ENCODE measurements around the gene CFAP20. TPM values are rescaled to one million over a fixed set of nuclear protein-coding genes. Genes with fewer than 3 reads are reported as not detected.

Gene CFAP20
- total RNA-seq, 1 experiment from 2014 or later = 60.4 TPM

DNA sequence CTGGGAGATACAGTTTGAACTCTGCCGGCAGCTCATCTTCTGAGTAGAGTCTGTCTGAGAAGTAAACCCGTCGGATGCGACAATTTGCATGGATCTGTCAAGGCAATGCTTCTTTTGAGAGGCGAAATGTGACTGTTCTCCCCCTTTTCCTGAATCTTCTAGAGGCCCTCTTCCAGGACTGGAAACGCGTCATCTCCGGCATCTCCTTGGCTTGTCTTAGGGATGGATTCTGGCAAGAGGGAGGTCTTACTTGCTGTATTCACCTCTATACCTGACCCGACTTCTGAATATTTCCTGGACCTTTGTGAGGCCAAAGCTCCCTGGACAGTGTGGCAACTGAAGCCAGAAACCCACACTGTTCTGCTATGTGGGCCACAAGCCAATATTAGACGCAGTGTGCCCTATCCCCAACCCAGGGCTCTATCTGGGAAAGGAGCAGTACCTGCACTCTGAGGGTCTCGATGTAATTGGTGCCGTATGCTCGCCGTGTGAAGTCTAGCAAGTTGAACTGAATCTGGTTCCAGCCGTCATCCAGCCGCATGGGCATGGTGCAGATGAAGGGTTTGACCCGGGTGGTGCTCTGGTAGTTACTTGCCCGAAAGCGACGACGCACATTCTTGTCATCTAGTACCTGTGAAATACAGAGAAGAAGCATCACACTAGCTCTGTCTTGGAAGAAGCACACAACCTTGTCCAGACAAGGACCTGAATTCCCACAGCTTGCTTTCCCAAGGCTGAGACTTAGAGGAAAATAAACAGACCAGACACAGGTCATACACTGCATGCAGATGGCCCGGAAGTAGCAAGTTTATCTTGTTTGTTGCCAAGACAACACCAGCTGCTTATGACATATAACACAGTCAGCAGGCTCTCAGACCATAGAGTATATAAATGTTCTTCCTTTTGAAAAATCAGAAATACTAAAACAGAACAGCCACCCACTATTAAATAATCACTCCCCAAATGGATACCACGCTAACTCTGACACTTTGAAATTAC, 14.1 kb downstream of the CFAP20 start:
- H3K9me3 Mint-ChIP-seq = peaks cover 0 to 2% of the 10 kb centered on the region in 2 experiments; a peak in 1 of 5 replicates
- H3K23ac ChIP-seq (ENCODE audit: insufficient read length, low read depth, low read length) = no peak overlapping the region
- DNase-seq = no peak
- H3K79me1 ChIP-seq (ENCODE audit: insufficient read depth, low read depth, low read length, poor library complexity, severe bottlenecking) = peaks cover 9% of the 10 kb centered on the region
- H4K20me1 ChIP-seq (ENCODE audit: control insufficient read depth, insufficient read depth, insufficient read length) = no peaks in the 10 kb centered on the region
- H3K36me3 Mint-ChIP-seq (ENCODE audit: insufficient read depth in 1 of 3, low read depth in 3 of 3) = peaks cover 31 to 47% (median 44%) of the 10 kb centered on the region in 3 experiments
- H2BK12ac ChIP-seq (ENCODE audit: insufficient read length, low read depth, low read length) = no peak overlapping the region
- H2BK5ac ChIP-seq (ENCODE audit: insufficient read length, low read length) = no peak overlapping the region
- no peak overlapping the region for H3K4me2 ChIP-seq (ENCODE audit: insufficient read depth, insufficient read length, low read length)
- TF ChIP-seq, protein P1, sequence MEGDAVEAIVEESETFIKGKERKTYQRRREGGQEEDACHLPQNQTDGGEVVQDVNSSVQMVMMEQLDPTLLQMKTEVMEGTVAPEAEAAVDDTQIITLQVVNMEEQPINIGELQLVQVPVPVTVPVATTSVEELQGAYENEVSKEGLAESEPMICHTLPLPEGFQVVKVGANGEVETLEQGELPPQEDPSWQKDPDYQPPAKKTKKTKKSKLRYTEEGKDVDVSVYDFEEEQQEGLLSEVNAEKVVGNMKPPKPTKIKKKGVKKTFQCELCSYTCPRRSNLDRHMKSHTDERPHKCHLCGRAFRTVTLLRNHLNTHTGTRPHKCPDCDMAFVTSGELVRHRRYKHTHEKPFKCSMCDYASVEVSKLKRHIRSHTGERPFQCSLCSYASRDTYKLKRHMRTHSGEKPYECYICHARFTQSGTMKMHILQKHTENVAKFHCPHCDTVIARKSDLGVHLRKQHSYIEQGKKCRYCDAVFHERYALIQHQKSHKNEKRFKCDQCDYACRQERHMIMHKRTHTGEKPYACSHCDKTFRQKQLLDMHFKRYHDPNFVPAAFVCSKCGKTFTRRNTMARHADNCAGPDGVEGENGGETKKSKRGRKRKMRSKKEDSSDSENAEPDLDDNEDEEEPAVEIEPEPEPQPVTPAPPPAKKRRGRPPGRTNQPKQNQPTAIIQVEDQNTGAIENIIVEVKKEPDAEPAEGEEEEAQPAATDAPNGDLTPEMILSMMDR (conservative IDR thresholded peaks at IDR 0.05) = no peak
- H3K4ac ChIP-seq (ENCODE audit: low read depth, low read length) = no peak overlapping the region
- no peaks in the 10 kb centered on the region for H3K27me3 Mint-ChIP-seq (ENCODE audit: low read depth)
- H3K23me2 ChIP-seq (ENCODE audit: insufficient read length, low read depth, low read length, poor library complexity, severe bottlenecking) = no peaks in the 10 kb centered on the region
- H3T11ph ChIP-seq (ENCODE audit: low read length) = no peak overlapping the region
- no peaks in the 10 kb centered on the region for H3K27me3 ChIP-seq (ENCODE audit: insufficient read depth, low read length)
- H3K27ac ChIP-seq (ENCODE audit: insufficient read length, low read depth, low read length) = no peak overlapping the region
- H3K4me3 Mint-ChIP-seq = no peak overlapping the region
- no peak overlapping the region for H3K27ac Mint-ChIP-seq
- H3K56ac ChIP-seq (ENCODE audit: insufficient read length, low read depth, low read length) = no peak overlapping the region
- H3K4me1 Mint-ChIP-seq = peaks cover 12 to 13% of the 10 kb centered on the region in 2 experiments
- no peak overlapping the region for H2BK15ac ChIP-seq (ENCODE audit: low read depth, low read length)
- H3K14ac ChIP-seq (ENCODE audit: insufficient read depth, low read length) = no peak overlapping the region
- H2AK5ac ChIP-seq (ENCODE audit: insufficient read length, low read length) = no peak overlapping the region
- H2AFZ ChIP-seq (ENCODE audit: low read length) = no peak overlapping the region
- H4K8ac ChIP-seq (replicated peaks; ENCODE audit: insufficient read length, low read depth, low read length) = no peak overlapping the region
- no peak overlapping the region for H3K18ac ChIP-seq (ENCODE audit: insufficient read length, low read depth, low read length)
- H3K4me1 ChIP-seq (ENCODE audit: insufficient read depth, low read length) = peaks cover 5% of the 10 kb centered on the region; the same call in 1 of the 2 replicates
- no peak overlapping the region for H4K91ac ChIP-seq (ENCODE audit: insufficient read length, low read depth, low read length)
- H4K5ac ChIP-seq (ENCODE audit: insufficient read length, low read depth, low read length) = no peak overlapping the region
- H3K9me3 ChIP-seq (ENCODE audit: control insufficient read depth, low read depth, low read length) = no peaks in the 10 kb centered on the region
- no CpG with 5 or more reads among the region's 23 CpGs for WGBS (ENCODE audit: extremely low coverage, insufficient read length, low lambda C conversion rate)
- H2BK20ac ChIP-seq (ENCODE audit: low read depth, low read length, poor library complexity, severe bottlenecking) = no peak overlapping the region
- no peak overlapping the region for H3K9ac ChIP-seq (ENCODE audit: extremely low read depth, insufficient read length, low read length)
- H2BK120ac ChIP-seq (ENCODE audit: low read depth, low read length, poor library complexity, severe bottlenecking) = no peak overlapping the region
- peaks cover 12% of the 10 kb centered on the region; the same call in 1 of the 2 replicates for H3K79me2 ChIP-seq (ENCODE audit: insufficient read depth, low read length)

All from H9 (cell line).